Globus pallidus (tissue), 1 donor: Measurements from ENCODE around the gene NUB1.

Experiments used
- DNase-seq: peaks from one replicate; pipeline ENCODE4 v3.0.0-alpha.2; 2015; ENCODE audit warnings: low spot score

NUB1 gene

DNA sequence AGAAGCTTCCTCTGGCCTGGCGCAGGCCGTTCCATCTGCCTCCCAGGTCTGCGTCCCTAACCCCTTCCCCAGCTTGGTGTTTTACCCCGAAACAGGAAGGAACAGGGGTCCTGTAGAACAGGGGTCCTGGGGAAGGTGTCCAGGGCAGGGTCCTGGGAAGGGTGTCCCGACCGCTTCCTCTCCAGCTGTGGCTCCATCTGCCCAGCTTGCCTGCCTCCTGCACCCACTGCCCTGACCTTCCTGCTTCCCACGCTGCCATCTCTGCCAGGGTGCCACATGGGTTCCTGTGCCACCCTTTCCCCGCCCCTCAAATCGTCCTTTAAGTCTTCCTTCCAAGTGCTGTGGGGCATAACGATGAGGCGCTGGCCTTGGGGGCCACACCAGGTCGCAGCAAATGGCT, 35.8 kb downstream of the NUB1 start:
- no peak for DNase-seq

DNA sequence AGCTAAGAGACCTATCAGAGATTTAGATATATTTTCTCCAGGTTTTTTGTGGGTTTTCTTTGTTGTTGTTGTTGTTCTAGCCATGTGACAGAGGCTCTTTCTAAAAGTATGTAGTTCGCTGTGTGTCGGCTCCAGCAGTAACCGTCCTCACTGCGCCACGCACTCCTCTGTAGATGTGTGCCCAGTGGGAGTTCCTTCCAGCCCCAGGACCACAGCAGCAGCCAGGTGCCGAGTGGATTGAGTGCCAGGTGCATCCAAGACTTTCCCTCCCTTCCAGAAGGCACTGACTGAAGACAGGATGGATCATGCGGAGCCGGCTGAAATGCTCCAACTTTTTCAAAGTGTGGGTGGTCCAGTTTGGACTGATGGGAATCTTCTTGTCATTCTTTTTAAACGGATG, 36.4 kb downstream of the NUB1 start:
- DNase-seq, result no peak

DNA sequence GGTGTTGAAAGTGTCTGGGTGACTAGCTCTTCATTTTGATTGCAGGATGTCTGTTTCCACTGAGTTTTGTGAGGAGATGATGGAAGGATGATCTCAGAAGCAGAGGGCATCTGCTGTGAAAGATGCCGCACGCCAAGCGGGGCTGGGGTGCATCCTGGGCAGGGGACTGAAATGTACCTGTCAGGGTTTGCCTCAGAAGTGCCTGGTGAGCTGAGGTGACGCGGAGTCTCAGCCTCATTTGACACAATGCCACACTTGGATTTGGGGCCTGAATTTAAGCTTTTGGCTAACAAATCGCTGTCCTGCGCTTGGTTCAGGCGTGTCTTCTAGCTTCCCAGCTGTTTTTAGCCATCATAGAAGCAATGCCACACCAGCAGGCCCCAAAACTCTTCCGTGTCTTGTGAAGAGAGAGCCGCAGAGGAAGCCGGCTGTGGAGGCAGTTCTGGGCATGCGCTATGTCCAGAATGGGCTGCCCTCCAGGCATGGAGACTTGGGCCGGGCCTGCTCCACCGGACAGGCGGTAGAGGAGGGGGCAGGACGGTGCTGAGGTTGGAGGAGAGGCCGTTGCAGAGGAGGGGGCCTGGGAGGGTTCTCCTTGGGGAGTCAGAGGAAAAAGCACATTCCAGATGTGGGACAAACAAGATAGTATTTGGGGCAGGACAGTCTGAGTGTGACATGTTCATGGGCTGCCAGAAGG, 37.0 kb downstream of the NUB1 start:
- DNase-seq, result no peak

DNA sequence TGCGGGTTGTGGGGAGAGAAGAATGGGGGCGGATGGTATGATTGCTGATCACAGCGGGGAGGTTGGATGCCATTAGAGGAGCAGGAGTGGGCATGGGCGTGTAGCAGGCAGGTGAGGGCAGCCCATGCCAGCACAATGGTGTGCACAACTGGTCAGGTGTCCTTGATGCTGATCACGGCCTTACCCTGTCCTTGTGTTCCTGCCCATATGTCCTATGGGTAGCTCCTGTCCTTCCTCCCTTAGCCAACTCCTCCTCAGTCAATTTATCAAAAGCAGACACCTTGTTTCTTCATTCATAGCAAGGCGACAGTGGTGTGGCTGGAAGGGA, 37.5 kb downstream of the NUB1 start:
- DNase-seq, result no peak

DNA sequence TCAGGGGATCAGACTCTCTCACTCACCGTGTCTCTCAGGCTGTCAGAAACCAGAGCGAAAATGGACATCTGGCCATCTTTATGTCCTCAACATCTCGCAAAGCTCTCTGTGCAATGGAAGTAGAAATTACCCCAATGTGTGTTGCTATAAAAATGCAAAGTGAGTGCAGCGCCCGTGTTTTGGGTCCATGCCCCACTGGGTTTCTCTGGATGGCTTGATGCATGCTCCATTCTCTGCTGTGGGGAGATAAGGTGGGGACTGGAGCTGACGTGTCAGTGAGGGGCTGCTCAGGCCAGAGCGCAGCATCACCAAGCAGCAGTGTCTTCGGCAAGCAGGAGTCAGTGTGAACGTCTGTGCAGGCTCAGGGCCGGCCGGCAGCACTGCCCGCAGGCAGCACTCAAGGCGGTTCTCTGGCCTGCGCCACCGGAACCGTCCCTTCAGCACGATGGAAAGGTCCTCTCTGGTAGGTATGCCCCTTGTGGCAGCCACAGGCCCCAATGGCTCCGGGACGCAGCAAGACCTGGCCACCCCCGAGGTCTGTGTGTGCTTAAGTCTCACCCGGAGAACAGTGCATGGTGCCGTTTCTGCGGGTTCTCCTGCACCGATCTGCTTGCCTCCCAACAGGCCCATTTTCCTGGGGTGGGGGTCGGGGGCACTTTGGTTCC, 38.1 kb downstream of the NUB1 start:
- no peak for DNase-seq

DNA sequence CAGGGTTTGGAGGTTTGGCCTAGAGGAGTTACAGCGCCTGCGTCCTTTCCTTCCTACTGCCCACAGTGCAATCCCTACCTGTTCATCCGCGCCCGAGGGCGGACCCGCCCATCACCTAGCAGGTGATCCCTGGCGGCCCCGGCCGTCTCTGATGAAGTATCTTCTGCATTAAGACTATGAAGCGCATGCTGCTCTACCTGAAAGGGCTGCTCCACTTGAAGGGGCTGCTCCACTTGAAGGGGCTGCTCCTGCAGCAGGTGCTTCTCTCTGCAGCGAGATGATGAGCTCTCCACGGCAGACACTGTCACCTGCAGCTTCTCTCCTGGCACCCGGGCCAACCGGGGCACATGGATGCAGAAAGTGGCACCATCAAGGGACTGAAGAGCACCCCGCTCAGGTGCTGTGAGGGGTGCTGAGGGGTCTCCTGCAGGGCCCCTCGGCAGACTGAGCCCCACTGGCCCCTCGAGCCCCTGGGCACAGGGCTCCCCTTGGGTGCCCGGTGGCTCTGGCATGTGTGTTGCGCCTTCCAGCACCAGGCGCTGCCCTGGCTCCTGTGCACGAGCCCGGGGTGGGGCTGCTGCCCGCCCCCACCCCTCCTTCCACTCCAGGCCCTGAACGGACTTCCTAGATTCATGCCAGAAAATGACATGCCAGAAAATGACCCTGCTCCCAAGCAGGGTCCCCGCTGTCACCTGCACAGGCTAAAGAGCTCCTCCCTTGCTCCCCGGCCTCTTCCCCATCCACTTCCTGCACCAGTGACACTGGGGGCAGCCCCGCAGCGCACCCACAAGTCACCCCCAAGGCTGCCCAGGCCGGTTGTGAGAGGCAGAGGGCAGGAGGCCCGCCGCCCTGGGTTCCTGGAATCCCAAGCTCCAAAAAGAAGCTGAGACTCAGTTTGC, 38.8 kb downstream of the NUB1 start:
- DNase-seq, result no peak

DNA sequence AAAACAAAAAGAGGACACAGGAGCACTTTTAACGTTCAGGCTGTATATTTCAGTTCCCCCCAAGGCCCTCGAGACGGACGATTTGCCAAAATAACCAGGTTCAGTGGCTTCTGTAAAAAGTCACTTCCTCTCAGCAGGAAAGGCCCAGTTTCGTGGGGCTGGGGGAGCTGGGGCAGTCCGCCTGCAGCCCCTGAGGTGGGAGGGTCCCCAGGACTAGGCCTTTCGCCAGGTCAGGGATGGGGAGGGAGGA, 39.4 kb downstream of the NUB1 start:
- no peak for DNase-seq

DNA sequence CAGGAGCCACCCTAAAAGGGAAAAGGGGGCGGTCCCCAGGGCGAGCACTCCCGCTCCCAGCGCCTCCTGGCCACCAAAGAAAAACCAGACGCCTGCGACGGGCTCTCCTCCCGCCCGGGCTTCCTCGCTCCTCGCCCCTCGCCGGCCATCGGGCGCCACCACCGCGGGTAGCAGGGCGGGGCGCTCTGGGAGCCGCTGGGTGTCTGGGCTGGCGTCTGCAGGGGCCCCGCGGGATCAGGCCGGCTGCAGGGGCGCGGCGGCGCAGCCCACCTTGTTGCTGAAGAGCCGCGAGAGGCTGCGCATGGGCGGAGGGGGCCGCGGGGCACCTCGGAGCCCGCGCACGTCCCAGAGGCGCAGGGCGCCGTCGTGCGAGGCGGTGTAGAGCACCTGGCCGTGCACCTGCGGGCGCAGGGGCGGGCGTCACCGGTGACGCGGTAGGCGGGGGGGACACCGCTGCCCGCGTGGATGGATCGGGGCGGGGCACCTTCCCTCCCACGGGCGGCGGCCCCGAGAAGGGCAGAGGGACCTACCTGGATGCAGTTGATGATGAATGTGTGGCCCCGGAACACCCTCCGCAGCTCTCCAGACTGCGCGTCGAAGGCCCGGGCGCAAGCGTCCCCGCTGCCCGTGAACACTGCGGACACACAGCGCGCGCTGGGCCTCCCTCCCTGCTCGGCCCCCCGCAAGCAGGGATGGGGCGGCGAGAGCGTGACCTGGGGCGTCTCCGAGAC, 39.9 kb downstream of the NUB1 start:
- DNase-seq, result no peak

DNA sequence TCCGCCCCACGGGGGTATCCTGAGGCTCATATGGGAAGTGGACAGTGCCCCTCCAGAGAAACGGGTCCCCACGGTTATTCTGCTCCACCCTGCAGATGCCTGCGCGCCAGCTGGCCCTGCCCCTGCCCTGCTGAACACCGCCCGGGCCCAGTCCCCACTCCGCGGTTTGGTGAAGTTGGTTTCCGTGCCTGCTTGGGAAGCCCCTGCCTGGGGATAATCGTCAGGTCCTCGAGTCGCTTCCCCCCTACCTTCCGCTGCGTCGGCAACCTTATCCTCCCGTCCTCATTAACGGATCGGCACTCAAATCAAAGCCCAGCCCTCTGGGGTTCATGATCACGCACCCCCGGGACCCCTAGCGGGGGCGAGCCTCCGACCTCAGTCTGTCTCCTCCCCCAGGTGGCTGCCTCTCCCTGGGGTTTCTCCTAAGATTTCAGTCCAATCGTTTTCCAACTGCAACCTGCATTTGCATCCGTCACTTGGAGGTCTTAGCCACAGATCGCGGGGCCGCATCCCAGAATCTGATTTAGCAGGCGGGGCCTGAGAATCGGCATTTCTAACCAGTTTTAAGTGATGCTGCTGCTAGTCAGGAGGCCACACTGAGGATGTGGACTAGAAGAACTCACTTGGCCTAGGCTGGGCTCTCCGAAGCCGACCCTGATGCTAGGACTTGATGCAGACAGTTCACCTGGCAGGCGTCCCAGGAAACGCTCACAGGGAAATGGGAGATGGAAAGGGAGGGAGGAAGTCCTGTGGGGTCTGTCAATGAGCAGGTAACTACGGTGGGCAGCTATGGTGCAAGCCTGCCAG, 40.7 kb downstream of the NUB1 start:
- no peak for DNase-seq

DNA sequence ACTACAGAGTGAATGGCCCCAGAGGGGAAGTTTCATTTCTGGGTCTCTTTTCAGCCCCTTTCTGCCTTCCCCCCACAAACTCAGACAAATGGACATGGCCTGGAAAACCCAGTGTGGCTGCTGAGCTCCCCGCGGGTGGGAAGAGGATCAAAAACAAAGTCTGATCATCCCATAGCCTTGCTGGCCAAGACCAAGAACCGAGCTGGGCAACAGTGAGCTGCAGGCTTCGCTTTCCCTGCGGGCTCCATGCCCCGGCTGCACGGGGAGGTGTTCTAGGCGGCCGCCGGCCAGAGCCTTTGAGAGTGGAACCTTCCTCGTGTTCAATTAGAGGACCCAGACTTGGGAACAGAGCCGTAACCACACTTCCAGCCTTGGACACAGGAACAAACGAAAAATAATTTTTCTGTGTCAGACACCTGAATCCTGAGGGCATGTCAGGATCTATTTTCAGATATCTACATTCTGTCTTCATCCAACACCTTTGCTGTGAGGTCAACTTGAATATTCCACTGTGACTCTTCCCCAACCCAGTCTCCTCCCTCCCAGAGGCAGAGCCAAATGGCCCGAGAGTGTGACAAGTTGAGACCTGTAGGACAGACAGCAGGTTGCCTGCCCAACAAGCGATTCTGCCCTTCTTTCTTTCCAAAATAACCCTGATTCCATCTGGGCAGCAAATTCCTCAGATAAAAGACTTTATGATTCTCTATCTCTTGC, 42.2 kb downstream of the NUB1 start:
- no peak for DNase-seq

DNA sequence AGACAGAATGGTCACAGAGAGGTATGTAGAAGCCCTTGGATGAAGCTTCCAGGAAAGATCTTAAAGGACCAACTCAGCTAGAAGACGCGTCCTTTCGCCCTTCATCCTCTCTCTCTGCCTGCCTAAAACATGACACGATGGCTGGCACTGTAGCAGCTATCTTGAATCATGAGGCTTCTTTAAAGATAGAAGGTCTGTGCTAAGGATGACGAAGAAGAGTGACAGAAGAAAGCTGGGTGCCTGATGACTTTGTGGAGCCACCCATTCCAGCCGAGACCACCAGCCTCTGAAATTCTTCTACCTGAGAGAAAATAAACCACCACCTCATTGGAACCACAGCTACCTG, 42.7 kb downstream of the NUB1 start:
- DNase-seq, result no peak

DNA sequence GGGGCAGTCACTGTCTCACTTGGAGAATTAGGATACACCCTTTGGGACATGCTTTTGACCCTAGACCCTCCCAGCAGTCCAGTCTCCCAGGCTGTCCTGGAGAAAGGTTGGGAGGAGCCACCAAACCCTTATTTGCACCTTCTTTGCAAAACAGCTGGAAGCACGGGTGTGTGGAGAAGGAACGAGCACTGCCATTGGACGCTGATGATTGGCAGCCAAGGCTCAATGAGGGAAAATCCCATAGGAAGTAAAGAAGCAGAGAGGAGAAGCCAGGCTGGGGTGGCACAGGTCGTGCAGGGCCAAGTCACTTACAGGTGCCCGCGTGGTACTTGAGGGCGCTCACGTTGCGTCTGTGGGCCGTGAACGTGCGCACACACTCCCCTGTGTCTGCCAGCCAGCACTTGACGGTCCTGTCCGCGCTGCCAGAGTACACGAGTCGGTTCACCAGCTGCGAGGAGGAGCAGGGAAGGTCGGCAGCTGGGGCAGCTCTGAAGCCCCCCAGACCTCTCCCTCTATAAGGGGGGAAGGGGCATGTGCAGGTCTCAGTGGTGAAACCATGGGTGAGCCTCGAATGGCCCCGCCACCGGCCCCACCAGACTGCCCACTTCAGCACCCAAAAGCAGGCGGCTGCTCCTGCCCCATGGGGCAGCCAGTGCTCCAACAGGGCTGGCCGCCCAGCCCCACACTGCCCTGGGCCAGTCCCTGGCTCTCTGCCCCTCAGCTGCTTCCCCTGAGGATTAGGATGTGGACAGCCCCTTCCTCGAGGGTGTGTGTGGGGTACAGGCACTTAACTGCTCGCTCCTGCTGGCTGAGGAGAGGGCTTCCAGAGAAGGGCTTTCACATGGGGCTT, 43.4 kb downstream of the NUB1 start:
- no peak for DNase-seq

DNA sequence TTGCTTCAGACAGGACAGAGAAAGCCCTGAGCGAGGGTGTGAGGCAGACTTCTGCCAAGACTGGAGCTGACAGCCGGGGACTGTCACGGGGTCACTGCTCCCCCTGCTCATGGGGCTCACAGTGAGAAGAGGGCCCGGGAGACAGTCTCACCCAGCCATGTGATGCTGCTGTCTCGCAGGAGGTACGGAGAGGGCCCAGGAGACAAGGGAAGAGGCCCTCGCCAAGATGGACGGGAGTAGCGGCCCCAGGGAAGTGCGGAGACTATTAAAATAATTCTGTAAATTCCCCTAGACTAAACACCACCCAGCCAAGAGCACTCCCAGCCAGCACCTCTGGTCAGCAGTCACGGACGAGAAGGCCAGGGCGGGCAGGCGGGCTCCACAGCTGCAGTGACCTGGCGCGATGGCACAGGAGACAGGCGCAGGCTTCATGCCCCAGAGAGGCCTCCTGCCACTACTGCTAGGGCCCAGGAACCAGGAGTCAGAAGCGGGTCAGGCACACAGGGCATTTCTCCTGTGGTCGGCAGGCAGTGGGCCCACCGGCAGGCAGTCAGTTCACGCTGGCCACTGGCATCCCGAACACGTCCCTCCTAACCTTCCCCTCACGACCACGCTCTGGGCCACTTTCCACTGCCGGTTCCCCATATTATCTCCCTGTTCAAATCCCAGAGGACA, 44.2 kb downstream of the NUB1 start:
- no peak for DNase-seq

DNA sequence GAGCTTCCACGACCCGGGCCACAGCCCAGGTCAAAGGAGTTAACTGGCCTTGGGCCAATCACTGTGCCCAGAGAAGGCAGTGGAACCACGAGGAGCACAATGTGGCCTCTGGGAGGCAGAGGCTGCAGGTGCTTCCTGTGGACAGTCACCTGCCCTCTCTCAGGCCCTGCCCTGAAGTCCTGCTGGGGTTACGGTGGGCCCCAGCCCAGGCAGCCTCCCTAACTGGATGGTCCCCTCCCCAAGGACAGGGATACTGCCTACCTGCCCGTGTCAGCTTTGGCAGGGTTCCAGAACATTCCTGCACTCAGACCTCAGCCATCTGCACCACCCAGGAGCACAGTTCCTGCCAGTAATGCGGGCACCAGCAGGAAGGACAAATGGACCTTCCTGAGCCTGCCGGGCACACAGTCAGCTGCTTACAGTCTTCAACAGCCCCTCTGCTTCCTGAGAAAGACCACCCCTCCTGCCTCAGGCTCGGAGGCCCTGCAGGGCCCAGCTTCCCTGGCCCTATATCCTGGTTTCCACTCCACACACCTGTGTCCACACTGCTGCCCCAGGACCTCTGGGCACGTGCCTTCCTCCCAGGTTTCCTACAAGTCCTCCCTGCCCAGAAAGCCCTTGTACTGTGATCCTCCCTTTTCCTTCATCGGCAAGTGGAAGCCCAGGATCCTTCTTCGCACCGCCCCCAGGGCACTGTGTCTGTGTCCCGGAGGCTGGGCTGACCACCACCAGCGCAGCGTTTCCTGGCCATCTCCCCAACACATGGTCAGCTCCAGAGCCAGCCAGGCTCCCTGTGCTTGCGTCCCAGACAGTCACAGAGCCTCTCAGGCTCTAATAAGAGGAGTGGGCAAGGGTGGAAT, 44.9 kb downstream of the NUB1 start:
- no peak for DNase-seq

DNA sequence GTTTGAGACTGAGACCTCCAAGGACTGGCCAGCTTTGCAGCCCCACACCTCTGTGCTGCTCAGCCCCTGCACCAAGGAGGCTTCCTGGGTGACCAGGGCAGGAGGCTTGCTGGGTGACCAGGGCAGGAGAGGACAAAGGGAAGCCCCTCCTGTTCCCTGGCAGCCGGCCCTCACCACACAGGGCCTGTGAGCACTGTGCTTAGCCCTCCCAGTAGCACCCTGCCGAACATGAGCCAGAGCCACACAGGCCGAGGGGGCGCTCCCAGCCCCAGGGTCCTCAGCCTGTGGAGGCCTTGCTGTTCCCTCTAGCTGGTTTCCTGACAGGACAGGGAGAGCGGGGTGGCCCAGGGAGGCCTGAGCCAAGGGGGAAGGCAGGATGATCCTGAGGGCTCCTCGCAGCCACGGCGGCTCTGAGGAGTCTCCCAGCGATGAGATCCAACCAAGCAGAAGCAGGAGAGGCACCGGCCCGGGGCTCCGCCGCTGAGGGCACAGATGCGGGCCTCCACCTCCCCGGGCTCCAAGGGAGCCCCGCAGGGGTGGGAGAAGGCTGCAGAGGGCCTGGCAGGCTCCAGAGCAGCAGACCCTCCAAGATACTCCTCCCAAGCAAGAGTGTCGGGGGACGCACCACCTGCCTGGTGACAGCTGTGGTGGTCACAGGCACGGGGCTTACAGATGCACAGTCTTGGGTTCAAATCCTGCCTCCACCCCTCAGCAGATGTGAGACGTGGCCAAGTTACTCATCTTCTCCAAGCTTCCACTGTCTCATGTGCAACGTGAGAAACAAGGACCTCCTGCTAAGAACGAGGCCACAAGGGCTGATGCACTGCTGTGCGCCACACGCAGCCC, 45.8 kb downstream of the NUB1 start:
- no peak for DNase-seq

DNA sequence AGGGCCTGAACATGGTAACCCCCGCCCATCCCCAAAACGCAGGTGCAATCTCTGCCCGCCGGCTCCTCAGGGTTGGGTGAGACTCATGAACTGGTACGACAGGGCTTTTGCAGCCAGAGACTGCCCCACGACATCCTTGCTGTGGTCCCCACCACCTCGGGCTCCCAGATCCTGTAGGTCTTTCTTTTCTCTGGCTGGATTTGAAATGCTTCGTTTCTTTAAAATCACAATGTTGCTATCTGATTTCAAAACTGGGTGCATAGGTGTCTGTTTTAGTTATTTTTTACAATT, 46.3 kb downstream of the NUB1 start:
- DNase-seq, result no peak

DNA sequence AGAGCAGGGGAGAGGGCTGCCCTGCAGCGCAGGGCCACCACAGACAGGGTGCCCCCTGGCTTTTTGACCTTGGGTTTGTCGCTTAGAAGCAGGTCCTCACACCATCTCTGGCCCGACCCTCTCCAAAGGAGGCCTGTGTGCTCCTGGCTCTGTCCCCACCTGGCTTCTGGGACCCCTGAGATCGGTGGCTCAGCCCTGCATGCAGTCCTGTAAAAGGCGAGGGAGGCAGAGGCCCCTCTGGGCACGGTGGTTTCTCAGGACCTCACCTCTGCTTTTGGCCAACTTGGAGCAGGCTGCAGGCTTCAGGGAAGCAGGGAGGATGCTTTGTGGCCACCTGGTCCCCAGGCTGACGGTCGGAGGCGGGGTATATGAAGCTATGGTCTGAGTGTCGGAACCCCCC, 46.8 kb downstream of the NUB1 start:
- DNase-seq, result no peak

DNA sequence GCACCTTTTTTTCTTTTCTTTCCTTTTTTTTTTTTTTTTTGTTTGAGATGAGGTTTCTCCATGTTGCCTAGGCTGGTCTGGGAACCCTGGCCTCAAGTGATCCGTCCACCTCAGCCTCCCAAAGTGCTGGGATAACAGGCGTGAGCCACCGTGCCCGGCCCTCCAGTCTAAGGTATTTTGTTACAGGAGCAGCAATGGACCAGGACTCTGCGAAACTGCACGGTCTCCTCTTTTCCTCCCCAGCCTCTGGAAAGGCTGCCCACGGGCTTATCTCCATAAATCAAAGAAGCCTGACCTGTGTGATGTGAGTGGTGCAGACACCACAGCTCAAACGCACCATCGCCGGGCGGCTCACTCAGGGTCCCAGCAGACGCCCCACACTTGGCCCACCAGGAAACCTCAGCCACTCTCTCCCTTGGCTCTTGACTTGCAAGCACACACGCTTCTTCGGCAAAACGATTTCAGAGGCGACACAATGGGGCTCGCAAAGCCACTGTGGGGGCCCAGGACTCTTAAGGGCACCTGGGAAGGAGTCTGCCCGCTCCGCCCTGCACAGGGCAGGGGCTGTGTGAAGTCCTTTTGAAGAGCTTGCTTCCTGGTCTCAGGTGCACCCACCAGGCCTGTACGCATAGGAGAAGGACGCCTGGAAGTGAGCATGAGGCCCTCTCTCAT, 47.6 kb downstream of the NUB1 start:
- no peak for DNase-seq
